Tibial nerve (tissue), 4 donors: ENCODE data around the gene SYCP2. TPM values are rescaled to one million over a fixed set of nuclear protein-coding genes. Genes with fewer than 3 reads are reported as not detected.
A peak's percentile ranks its signal among the peaks of the same experiment; 100 is the strongest.

Experiments used
- DNase-seq, 2 donors: peaks; one replicate each; pipeline ENCODE4 v3.0.0-alpha.2; 2019; ENCODE audit warnings: low spot score in 2 of 2
- H3K27ac ChIP-seq, 4 donors: fragments of 200-600 bp; sonication (generic) in 3 of 4; one replicate each; pipeline ENCODE4 v1.5.1; 2017 to 2019; ENCODE audit warnings: mild to moderate bottlenecking in 1 of 4
- H3K27me3 ChIP-seq, 2 donors: fragments of 200-600 bp; sonication (generic) in 1 of 2; one replicate each; pipeline versions ENCODE4 v1.5.1 to v1.6.0; 2017 to 2019
- H3K36me3 ChIP-seq, 3 donors: fragments of 200-600 bp; sonication (generic); one replicate each; pipeline ENCODE4 v1.5.1; 2018 to 2019
- H3K4me1 ChIP-seq, 4 donors: fragments of 200-600 bp; sonication (generic) in 3 of 4; one replicate each; pipeline ENCODE4 v1.5.1; 2017 to 2019
- H3K4me3 ChIP-seq, 4 donors: fragments of 200-600 bp; sonication (generic) in 3 of 4; one replicate each; pipeline ENCODE4 v1.5.1; 2017 to 2019; ENCODE audit warnings: mild to moderate bottlenecking in 1 of 4, moderate library complexity in 1 of 4
- H3K9me3 ChIP-seq, 4 donors: fragments of 200-600 bp; sonication (generic) in 3 of 4; one replicate each; pipeline ENCODE4 v1.5.1; 2017 to 2019
- EP300 ChIP-seq, 2 donors: sonication (generic); formaldehyde crosslinking; IDR thresholded peaks; one replicate each; pipeline ENCODE4 v1.6.1; 2017; ENCODE audit warnings: antibody characterized with exemption in 2 of 2, mild to moderate bottlenecking in 1 of 2
- POLR2A ChIP-seq, 2 donors: fragments of 450-650 bp; IDR thresholded peaks; one replicate each; pipeline ENCODE4 v1.6.1; 2017; ENCODE audit warnings: antibody characterized with exemption in 2 of 2, mild to moderate bottlenecking in 2 of 2, moderate library complexity in 2 of 2
- WGBS, 2 donors: methylation state at CpG; one replicate each; pipeline ENCODE4 v1.1.5; 2018; 5-methylcytosine and 5-hydroxymethylcytosine counted together
- small RNA-seq: library from RNA; depleted of rRNA; stranded (forward); fragments of <200 nt; gene quantifications from one replicate; pipeline ENCODE3, GENCODE V24; 2016
- total RNA-seq, 4 donors: library from RNA; depleted of rRNA; stranded (reverse); fragments of >200 nt; gene quantifications; one replicate each; pipeline ENCODE4 v1.1.0, GENCODE V29; 2016
- TF ChIP-seq, protein P1 (sequence below), 5 experiments: fragments of 200-600 bp in 3 of 5; fragments of 450-650 bp in 2 of 5; sonication (generic) in 3 of 5; IDR thresholded peaks; one replicate each; pipeline ENCODE4 v1.5.1; 2016 to 2019; ENCODE audit warnings: antibody characterized with exemption in 5 of 5, mild to moderate bottlenecking in 3 of 5, moderate library complexity in 2 of 5

Gene SYCP2
- total RNA-seq, 4 donors from 2014 or later = 3.1 to 4.2 (median 3.6) TPM

DNA sequence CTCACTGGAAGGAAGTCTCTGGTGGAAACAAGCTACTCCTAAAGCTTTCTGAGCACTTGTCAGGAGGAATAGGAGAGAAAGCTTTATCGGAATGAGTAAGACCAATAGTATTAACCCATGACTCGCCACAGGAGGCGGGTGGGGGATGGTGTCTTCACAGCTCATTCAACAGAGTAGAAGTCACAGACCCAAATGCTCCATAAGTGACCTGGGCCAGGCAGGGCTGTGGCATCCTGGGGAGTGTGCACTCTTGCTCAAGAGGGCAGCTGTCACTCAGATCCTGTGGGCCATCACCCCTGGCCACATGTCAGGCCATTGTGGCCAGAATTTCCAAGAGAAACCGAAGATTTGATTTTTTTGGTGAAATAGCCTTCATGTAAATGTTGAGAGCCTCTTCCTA lies 116.0 kb downstream of the SYCP2 start:
- Histone ChIP-seq H3K27ac (no peak overlapping the region), H3K4me1 (peaks cover 0 to 12% (median 0%) of the 10 kb centered on the region in 4 donors), H3K9me3 (no peaks in the 10 kb centered on the region), H3K4me3 (no peak overlapping the region), H3K36me3 (no peaks in the 10 kb centered on the region), H3K27me3 (peaks cover 0 to 4% of the 10 kb centered on the region in 2 donors)
- TF ChIP-seq EP300 (IDR thresholded peaks at IDR 0.05) = no peak
- TF ChIP-seq, protein P1, sequence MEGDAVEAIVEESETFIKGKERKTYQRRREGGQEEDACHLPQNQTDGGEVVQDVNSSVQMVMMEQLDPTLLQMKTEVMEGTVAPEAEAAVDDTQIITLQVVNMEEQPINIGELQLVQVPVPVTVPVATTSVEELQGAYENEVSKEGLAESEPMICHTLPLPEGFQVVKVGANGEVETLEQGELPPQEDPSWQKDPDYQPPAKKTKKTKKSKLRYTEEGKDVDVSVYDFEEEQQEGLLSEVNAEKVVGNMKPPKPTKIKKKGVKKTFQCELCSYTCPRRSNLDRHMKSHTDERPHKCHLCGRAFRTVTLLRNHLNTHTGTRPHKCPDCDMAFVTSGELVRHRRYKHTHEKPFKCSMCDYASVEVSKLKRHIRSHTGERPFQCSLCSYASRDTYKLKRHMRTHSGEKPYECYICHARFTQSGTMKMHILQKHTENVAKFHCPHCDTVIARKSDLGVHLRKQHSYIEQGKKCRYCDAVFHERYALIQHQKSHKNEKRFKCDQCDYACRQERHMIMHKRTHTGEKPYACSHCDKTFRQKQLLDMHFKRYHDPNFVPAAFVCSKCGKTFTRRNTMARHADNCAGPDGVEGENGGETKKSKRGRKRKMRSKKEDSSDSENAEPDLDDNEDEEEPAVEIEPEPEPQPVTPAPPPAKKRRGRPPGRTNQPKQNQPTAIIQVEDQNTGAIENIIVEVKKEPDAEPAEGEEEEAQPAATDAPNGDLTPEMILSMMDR (IDR thresholded peaks at IDR 0.05) = no peak
- TF ChIP-seq POLR2A (IDR thresholded peaks at IDR 0.05) = no peak
- DNase-seq = peak in 1 of 2 donors; percentile 2
- 85 to 93% methylated on average over 4 of the region's 4 CpGs for WGBS, 2 donors

DNA sequence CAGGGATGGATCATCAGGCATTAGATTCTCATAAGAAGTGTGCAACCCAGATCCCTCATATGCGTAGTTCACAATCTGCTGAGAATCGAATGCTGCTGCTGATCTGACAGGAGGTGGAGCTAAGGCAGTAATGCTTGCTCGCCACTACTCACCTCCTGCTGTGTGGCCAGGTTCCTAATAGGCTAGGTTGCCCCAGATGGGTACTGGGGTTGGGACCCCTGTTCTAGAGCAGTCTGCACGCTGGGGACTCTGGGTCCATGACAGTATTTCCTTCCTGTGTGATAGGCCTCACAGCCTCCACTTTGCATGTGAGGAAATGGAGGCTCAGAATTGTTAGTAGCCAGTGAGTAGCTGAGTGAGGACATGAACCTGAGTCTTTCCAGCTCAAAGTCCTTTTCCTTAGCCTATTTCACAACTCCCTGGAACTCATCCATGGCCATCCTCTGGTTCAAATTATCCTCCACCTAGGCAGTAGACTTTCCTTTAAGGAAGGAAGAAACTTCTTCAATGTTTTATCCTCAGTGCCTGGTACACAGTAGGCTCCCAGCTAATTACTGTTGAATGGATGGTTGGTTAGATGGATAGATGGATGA lies 117.2 kb downstream of the SYCP2 start:
- no peaks in the 10 kb centered on the region for H3K27me3 ChIP-seq

DNA sequence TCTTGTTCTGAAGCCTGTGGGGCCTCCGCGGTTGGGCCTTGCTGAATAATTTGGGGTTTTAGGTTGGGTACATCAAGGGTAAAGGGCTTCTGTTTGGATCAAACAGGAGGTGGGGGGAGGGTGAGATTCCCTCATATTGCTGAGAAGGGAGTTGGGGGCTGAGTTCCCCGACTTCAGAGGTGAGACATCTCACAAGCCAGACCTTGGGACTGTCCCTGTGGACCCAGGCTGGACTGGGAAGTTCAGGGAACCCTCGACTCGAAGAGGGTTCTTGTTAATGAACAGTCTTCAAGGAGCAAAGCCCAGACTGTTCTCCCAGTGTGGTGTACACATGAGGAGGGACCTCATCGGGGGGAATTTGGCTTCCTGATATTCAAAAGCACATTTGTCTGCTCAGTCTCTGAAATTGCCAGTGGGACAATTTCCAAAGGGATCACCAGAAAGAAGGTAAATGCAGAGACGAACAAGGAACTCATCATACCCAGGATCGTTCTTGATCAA lies 118.5 kb downstream of the SYCP2 start:
- WGBS, 2 donors = 46 to 51% methylated on average over 8 of the region's 8 CpGs
- no peaks in the 10 kb centered on the region for H3K36me3 ChIP-seq
- no peak overlapping the region for H3K27ac ChIP-seq
- H3K27me3 ChIP-seq = no peaks in the 10 kb centered on the region
- peak in 1 of 2 donors; percentile 3 for DNase-seq
- H3K4me3 ChIP-seq = no peak overlapping the region
- TF ChIP-seq POLR2A (IDR thresholded peaks at IDR 0.05) = no peak
- H3K4me1 ChIP-seq = peaks cover 0 to 12% (median 0%) of the 10 kb centered on the region in 4 donors
- H3K9me3 ChIP-seq = no peaks in the 10 kb centered on the region

More for the DNA sequence above, 117.2 kb downstream of the SYCP2 start:
- Histone ChIP-seq H3K4me1 (peaks cover 0 to 12% (median 0%) of the 10 kb centered on the region in 4 donors), H3K36me3 (no peaks in the 10 kb centered on the region), H3K4me3 (no peak overlapping the region), H3K27ac (no peak overlapping the region), H3K9me3 (no peaks in the 10 kb centered on the region)
- WGBS, 2 donors = 90 to 91% methylated on average over 4 of the region's 4 CpGs
- TF ChIP-seq POLR2A (IDR thresholded peaks at IDR 0.05) (no peak), EP300 (IDR thresholded peaks at IDR 0.05) (no peak)
- TF ChIP-seq, protein P1 (IDR thresholded peaks at IDR 0.05) = no peak
- DNase-seq = peak in 1 of 2 donors; percentile 1

DNA sequence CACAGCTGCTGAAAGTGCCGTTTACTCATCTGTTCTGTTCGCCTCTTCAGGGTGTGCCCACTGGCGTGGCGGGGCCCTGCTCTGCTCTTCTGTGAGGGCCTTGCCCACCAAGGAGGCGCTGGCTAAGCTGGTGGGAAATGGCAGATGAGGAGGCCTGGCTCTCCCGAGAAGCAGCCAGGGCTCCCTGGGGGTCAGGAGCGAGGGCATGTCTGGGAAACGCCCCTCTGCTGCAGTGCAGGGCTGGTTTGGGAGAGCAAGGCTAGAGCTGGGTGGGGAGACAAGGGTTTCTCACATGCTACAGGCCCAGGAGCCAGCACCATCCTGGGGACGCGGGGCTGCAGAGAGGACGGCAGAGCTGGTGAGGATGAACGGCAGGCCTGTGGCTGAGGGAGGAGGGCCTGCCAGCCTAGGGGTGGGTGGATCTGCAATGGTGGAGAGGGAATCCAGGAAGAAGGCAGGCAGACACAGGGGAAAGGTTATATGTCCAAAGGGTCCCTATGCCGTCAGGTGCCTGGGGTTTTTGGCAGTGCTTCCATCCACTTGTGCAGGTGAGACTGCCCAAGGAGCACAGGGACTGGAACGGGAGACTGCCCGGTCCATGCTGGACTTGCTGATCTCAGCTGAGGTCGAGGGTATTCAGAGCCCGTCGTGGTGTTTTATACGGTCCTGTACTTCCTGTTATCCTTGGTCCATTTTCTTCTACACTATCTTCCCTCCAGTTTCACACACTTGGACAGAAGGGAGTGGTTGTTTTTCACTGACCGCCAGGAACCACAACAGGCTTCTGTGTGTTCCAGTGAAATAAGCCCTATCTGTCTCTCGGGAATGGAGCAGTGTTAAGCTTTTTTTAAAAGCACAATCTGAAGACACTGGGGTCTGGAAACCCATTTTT lies 119.2 kb downstream of the SYCP2 start:
- TF ChIP-seq POLR2A (IDR thresholded peaks at IDR 0.05) = no peak
- TF ChIP-seq EP300 (IDR thresholded peaks at IDR 0.05) = no peak
- TF ChIP-seq, protein P1 (IDR thresholded peaks at IDR 0.05) = no peak
- Histone ChIP-seq H3K4me3 (no peak overlapping the region), H3K4me1 (peaks cover 0 to 12% (median 0%) of the 10 kb centered on the region in 4 donors), H3K27me3 (no peaks in the 10 kb centered on the region), H3K27ac (no peak overlapping the region), H3K36me3 (no peaks in the 10 kb centered on the region), H3K9me3 (no peaks in the 10 kb centered on the region)
- WGBS, 2 donors = 56 to 57% methylated on average over 21 of the region's 21 CpGs
- DNase-seq = peak in 1 of 2 donors; percentile 15

Small RNA genes lying within 50 kb of the gene (small RNA-seq; reads per million reads assigned to genes)
- not detected for gene RNU7-141P

Other genes with a start within 250 kb of the SYCP2 start
- 1 to 10 TPM; 7.2 to 8.7 (median 8.0) TPM for gene PPP1R3D, start 6.7 kb upstream of the SYCP2 start, total RNA-seq
- 10 to 100 TPM in 3 of 4 donors, 1 to 10 TPM in 1; 9.0 to 34.3 (median 12.3) TPM for gene FAM217B, start 6.8 kb upstream of the SYCP2 start, total RNA-seq
- gene CDH26, start 24.8 kb upstream of the SYCP2 start, total RNA-seq = 1 to 10 TPM; 1.3 to 4.8 (median 2.6) TPM